Measurements from ENCODE around the gene ZDHHC14. TPM values are rescaled to one million over a fixed set of nuclear protein-coding genes. Genes with fewer than 3 reads are reported as not detected.

Gene ZDHHC14
- total RNA-seq, 1 experiment from 2014 or later = 1.7 TPM

- Histone ChIP-seq H3K18ac (ENCODE audit: insufficient read length, low read depth, low read length) (no peak overlapping the region), H3K23me2 (ENCODE audit: insufficient read length, low read depth, low read length, poor library complexity, severe bottlenecking) (no peaks in the 10 kb centered on the region), H3K56ac (ENCODE audit: insufficient read length, low read depth, low read length) (no peak overlapping the region), H2BK5ac (ENCODE audit: insufficient read length, low read length) (no peak overlapping the region), H2BK120ac (ENCODE audit: low read depth, low read length, poor library complexity, severe bottlenecking) (no peak overlapping the region), H3K9ac (ENCODE audit: extremely low read depth, insufficient read length, low read length) (no peak overlapping the region), H3K27me3 (ENCODE audit: insufficient read depth, low read length) (no peaks in the 10 kb centered on the region), H3K4me1 (ENCODE audit: insufficient read depth, low read length) (peaks cover 8% of the 10 kb centered on the region; the same call in 1 of the 2 replicates), H4K20me1 (ENCODE audit: control insufficient read depth, insufficient read depth, insufficient read length) (no peaks in the 10 kb centered on the region), H2AFZ (ENCODE audit: low read length) (no peak overlapping the region), H3K79me1 (ENCODE audit: insufficient read depth, low read depth, low read length, poor library complexity, severe bottlenecking) (no peaks in the 10 kb centered on the region), H2BK12ac (ENCODE audit: insufficient read length, low read depth, low read length) (no peak overlapping the region), H3K23ac (ENCODE audit: insufficient read length, low read depth, low read length) (no peak overlapping the region), H2BK15ac (ENCODE audit: low read depth, low read length) (no peak overlapping the region), H3K9me3 (ENCODE audit: control insufficient read depth, low read depth, low read length) (no peaks in the 10 kb centered on the region), H4K8ac (replicated peaks; ENCODE audit: insufficient read length, low read depth, low read length) (no peak overlapping the region), H3T11ph (ENCODE audit: low read length) (no peak overlapping the region), H3K79me2 (ENCODE audit: insufficient read depth, low read length) (no peaks in the 10 kb centered on the region), H3K4me2 (ENCODE audit: insufficient read depth, insufficient read length, low read length) (no peak overlapping the region), H2BK20ac (ENCODE audit: low read depth, low read length, poor library complexity, severe bottlenecking) (no peak overlapping the region), H3K27ac (ENCODE audit: insufficient read length, low read depth, low read length) (no peak overlapping the region), H3K4ac (ENCODE audit: low read depth, low read length) (no peak overlapping the region), H4K5ac (ENCODE audit: insufficient read length, low read depth, low read length) (no peak overlapping the region), H2AK5ac (ENCODE audit: insufficient read length, low read length) (no peak overlapping the region), H4K91ac (ENCODE audit: insufficient read length, low read depth, low read length) (no peak overlapping the region), H3K14ac (ENCODE audit: insufficient read depth, low read length) (no peak overlapping the region)
- Mint-ChIP-seq H3K27ac (peak overlapping the region in 2 of 3 experiments; percentile 12 to 41; a peak in 2 of 7 replicates), H3K4me3 (no peak overlapping the region), H3K9me3 (peaks cover 0 to 3% of the 10 kb centered on the region in 2 experiments; a peak in 2 of 5 replicates), H3K27me3 (ENCODE audit: low read depth) (no peaks in the 10 kb centered on the region; the same call in 1 of the 2 replicates), H3K36me3 (ENCODE audit: insufficient read depth in 1 of 3, low read depth in 3 of 3) (peaks cover 0 to 7% (median 0%) of the 10 kb centered on the region in 3 experiments; a peak in 1 of 7 replicates), H3K4me1 (peaks cover 24 to 31% of the 10 kb centered on the region in 2 experiments)
- DNase-seq = no peak
- no peak for TF ChIP-seq CTCF (conservative IDR thresholded peaks at IDR 0.05)
- no CpG with 5 or more reads among the region's 7 CpGs for WGBS (ENCODE audit: extremely low coverage, insufficient read length, low lambda C conversion rate)
Observed at GRCh38 chr6:157625111-157625510, 244.1 kb downstream of the ZDHHC14 start.

All from H9 (cell line).